GM19438 (cell line): ENCODE results near the gene CSRNP3.

Experiments
- ATAC-seq: cut with Tn5 transposase; IDR thresholded peaks from one replicate; pipeline ENCODE4 v1.9.1; 2021; ENCODE audit warnings: low read depth; ENCODE audit not compliant: unreplicated experiment

Gene CSRNP3

DNA sequence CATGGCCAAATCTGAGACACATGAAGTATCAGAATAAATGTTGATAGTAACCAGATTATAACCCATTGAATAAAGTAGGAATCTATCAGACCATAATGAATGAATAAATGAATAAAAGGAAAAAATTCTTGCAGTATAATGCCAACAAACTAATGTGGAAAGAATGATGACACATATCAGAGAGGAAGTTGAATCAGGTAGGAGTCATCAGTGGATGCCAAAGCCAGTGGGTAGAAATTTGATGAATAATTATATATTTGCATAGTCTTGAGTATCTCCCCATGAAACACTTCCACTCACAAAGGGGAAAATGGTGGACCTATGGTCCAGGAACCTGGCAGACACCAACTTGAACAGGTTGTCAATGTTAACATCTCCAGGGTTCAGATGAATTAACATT, 255.9 kb downstream of the CSRNP3 start:
- ATAC-seq, result no peak
